Parathyroid adenoma (tissue), 2 donors: ENCODE measurements around the gene NCEH1.

Experiments
- H2AFZ ChIP-seq: fragments of 300-600 bp; sonication (generic); one replicate; pipeline ENCODE4 v1.7.0; 2017; ENCODE audit warnings: antibody characterized with exemption, mild to moderate bottlenecking
- H3K27ac ChIP-seq: fragments of 300-600 bp; sonication (generic); one replicate; pipeline ENCODE4 v1.7.0; 2017
- H3K27me3 ChIP-seq: fragments of 300-600 bp; sonication (generic); one replicate; pipeline ENCODE4 v1.7.0; 2017; ENCODE audit warnings: low read length; ENCODE audit not compliant: control insufficient read depth, insufficient read depth
- H3K36me3 ChIP-seq: fragments of 300-600 bp; sonication (generic); one replicate; pipeline ENCODE4 v1.7.0; 2017; ENCODE audit warnings: low read length; ENCODE audit not compliant: control insufficient read depth, insufficient read depth
- H3K4me1 ChIP-seq: fragments of 300-600 bp; sonication (generic); one replicate; pipeline ENCODE4 v1.7.0; 2017; ENCODE audit warnings: control low read depth
- H3K4me2 ChIP-seq: fragments of 300-600 bp; sonication (generic); one replicate; pipeline ENCODE4 v1.7.0; 2017; ENCODE audit warnings: low read length
- H3K4me3 ChIP-seq: fragments of 300-600 bp; sonication (generic); one replicate; pipeline ENCODE4 v1.7.0; 2017; ENCODE audit warnings: low read depth, low read length
- H3K79me2 ChIP-seq: fragments of 300-600 bp; sonication (generic); one replicate; pipeline ENCODE4 v1.7.0; 2017; ENCODE audit warnings: control low read depth
- H3K9ac ChIP-seq: fragments of 300-600 bp; sonication (generic); one replicate; pipeline ENCODE4 v1.7.0; 2017; ENCODE audit warnings: mild to moderate bottlenecking
- H3K9me3 ChIP-seq: fragments of 300-600 bp; sonication (generic); one replicate; pipeline ENCODE4 v1.7.0; 2017; ENCODE audit warnings: low read length; ENCODE audit not compliant: control insufficient read depth
- TF ChIP-seq, protein P1 (sequence below): fragments of 300-600 bp; sonication (generic); IDR thresholded peaks from one replicate; pipeline ENCODE4 v1.7.0; 2017; ENCODE audit warnings: antibody characterized with exemption, mild to moderate bottlenecking
- donor health status: primary hyperparathyroidism.

NCEH1 gene

GRCh38 chr3:172616031-172616461, 94.8 kb downstream of the NCEH1 start:
- Histone ChIP-seq H3K27me3 (no peaks in the 10 kb centered on the region), H3K79me2 (no peaks in the 10 kb centered on the region), H3K36me3 (no peaks in the 10 kb centered on the region), H3K4me1 (no peaks in the 10 kb centered on the region), H3K9me3 (no peaks in the 10 kb centered on the region), H2AFZ (no peak overlapping the region), H3K9ac (no peak overlapping the region), H3K4me3 (no peak overlapping the region), H3K4me2 (no peak overlapping the region), H3K27ac (no peak overlapping the region)
- TF ChIP-seq, protein P1, sequence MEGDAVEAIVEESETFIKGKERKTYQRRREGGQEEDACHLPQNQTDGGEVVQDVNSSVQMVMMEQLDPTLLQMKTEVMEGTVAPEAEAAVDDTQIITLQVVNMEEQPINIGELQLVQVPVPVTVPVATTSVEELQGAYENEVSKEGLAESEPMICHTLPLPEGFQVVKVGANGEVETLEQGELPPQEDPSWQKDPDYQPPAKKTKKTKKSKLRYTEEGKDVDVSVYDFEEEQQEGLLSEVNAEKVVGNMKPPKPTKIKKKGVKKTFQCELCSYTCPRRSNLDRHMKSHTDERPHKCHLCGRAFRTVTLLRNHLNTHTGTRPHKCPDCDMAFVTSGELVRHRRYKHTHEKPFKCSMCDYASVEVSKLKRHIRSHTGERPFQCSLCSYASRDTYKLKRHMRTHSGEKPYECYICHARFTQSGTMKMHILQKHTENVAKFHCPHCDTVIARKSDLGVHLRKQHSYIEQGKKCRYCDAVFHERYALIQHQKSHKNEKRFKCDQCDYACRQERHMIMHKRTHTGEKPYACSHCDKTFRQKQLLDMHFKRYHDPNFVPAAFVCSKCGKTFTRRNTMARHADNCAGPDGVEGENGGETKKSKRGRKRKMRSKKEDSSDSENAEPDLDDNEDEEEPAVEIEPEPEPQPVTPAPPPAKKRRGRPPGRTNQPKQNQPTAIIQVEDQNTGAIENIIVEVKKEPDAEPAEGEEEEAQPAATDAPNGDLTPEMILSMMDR = no peak

DNA sequence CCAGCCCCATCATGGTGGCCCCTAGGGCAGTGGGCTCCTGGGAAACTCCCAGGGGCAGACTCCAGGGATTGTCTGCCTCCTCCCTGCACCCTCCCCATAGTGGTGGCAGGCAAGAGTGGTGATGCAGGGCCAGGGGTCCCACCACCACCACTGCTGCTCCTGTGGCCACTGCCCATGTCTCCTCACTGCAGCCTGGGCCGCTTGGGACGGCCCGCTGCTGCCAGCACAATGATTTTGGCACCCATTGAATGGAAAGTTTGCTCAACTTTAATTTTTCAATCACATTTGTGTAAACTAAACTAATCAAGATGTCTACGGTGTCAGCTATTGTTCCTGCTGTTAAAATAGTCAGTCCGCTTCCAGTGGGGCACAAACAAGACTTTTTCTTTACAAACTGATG, 95.6 kb downstream of the NCEH1 start:
- H3K27me3 ChIP-seq = no peaks in the 10 kb centered on the region
- no peak overlapping the region for H3K4me2 ChIP-seq
- H3K4me1 ChIP-seq = no peaks in the 10 kb centered on the region
- H3K4me3 ChIP-seq = no peak overlapping the region
- no peaks in the 10 kb centered on the region for H3K9me3 ChIP-seq
- no peaks in the 10 kb centered on the region for H3K36me3 ChIP-seq
- no peak overlapping the region for H3K9ac ChIP-seq
- H3K79me2 ChIP-seq = no peaks in the 10 kb centered on the region
- no peak overlapping the region for H2AFZ ChIP-seq
- no peak overlapping the region for H3K27ac ChIP-seq
- TF ChIP-seq, protein P1 = no peak

- Histone ChIP-seq H3K79me2 (no peaks in the 10 kb centered on the region), H3K9me3 (no peaks in the 10 kb centered on the region), H3K36me3 (no peaks in the 10 kb centered on the region), H3K9ac (no peak overlapping the region), H3K27ac (no peak overlapping the region), H3K4me1 (no peaks in the 10 kb centered on the region), H3K4me3 (no peak overlapping the region), H3K27me3 (no peaks in the 10 kb centered on the region), H3K4me2 (no peak overlapping the region), H2AFZ (no peak overlapping the region)
- TF ChIP-seq, protein P1 = no peak
These were observed 96.3 kb downstream of the NCEH1 start for GRCh38 chr3:172614340-172615274.

DNA sequence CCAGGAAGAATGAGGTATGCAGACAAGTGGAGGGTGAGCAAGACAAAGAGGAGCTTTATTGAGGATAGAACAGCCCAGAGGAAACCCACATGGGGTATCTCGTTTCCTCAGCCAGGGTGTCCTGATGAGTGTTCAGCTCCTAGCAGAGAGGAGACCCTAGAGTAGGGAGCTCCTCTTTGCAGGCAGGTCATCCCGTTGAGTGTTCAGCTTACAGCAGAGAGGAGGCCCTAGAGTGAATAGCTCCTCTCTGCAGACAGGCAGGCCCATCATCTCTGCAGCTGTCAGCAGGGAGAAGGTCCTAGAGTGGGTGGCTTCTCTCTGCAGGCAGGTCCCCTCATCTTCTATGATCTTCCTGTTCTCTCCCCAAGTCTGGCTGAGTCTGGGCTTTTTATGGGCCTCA, 97.0 kb downstream of the NCEH1 start:
- no peak overlapping the region for H3K27ac ChIP-seq
- H2AFZ ChIP-seq = no peak overlapping the region
- H3K4me1 ChIP-seq = no peaks in the 10 kb centered on the region
- no peaks in the 10 kb centered on the region for H3K27me3 ChIP-seq
- H3K79me2 ChIP-seq = no peaks in the 10 kb centered on the region
- H3K4me2 ChIP-seq = no peak overlapping the region
- TF ChIP-seq, protein P1 = no peak
- H3K4me3 ChIP-seq = no peak overlapping the region
- H3K36me3 ChIP-seq = no peaks in the 10 kb centered on the region
- H3K9me3 ChIP-seq = no peaks in the 10 kb centered on the region
- H3K9ac ChIP-seq = no peak overlapping the region
